Transverse colon (tissue), 3 donors: ENCODE measurements around the gene WLS.
"Not testable (repeated sequence)": the region's sequence is repeated elsewhere in the genome, so short reads cannot be mapped to it uniquely, and the experiment has no call there.

Experiments used
- CTCF ChIP-seq, 5 experiments: fragments of 200-600 bp in 3 of 5; fragments of 450-650 bp in 2 of 5; sonication (generic) in 3 of 5; IDR thresholded peaks; 1 replicate in 2 of 5; 2 replicates in 3 of 5; pipeline ENCODE4 v1.5.1; 2016 to 2017; ENCODE audit warnings: antibody characterized with exemption in 5 of 5, inconsistent platforms in 3 of 5, mild to moderate bottlenecking in 2 of 5, moderate library complexity in 1 of 5
- POLR2A ChIP-seq: fragments of 450-650 bp; IDR thresholded peaks from one replicate; pipeline ENCODE4 v1.6.1; 2016; ENCODE audit warnings: antibody characterized with exemption, mild to moderate bottlenecking, moderate library complexity

GRCh38 chr1:68160935-68161334, 71.4 kb downstream of the WLS start:
- TF ChIP-seq POLR2A; CTCF (IDR thresholded peaks at IDR 0.05): not testable (repeated sequence)
